Ovary (tissue), 9 donors: ENCODE measurements around the gene RXRB. TPM values are rescaled to one million over a fixed set of nuclear protein-coding genes. Genes with fewer than 3 reads are reported as not detected.

Experiments used
- DNase-seq, 5 donors: peaks; one replicate each; pipeline ENCODE4 v3.0.0-alpha.2; 2019 to 2020
- H3K27ac ChIP-seq, 2 donors: fragments of 200-600 bp; one replicate each; pipeline versions ENCODE4 v1.5.1 to v1.8.0; 2019 to 2022
- H3K27me3 ChIP-seq: fragments of 200-600 bp; one replicate; pipeline ENCODE4 v1.8.0; 2022
- H3K36me3 ChIP-seq: fragments of 200-600 bp; sonication (generic); one replicate; pipeline ENCODE4 v1.5.1; 2019
- H3K4me1 ChIP-seq: one replicate; pipeline ENCODE4 v1.8.1; 2013; ENCODE audit warnings: mild to moderate bottlenecking, moderate library complexity; ENCODE audit not compliant: insufficient read depth
- H3K4me3 ChIP-seq: fragments of 200-600 bp; sonication (generic); one replicate; pipeline ENCODE4 v1.5.1; 2017
- H3K9me3 ChIP-seq, 2 donors: fragments of 200-600 bp in 1 of 2; sonication (generic) in 1 of 2; one replicate each; pipeline versions ENCODE4 v1.5.1 to v1.8.1; 2013 to 2019; ENCODE audit warnings: mild to moderate bottlenecking in 1 of 2, moderate library complexity in 1 of 2
- CTCF ChIP-seq, 3 donors: fragments of 450-650 bp in 2 of 3; fragments of 200-600 bp in 1 of 3; IDR thresholded peaks; one replicate each; pipeline versions ENCODE4 v1.5.1 to v1.8.0; 2016 to 2022; ENCODE audit warnings: antibody characterized with exemption in 3 of 3, mild to moderate bottlenecking in 1 of 3
- EP300 ChIP-seq: sonication (generic); formaldehyde crosslinking; IDR thresholded peaks from one replicate; pipeline ENCODE4 v1.6.1; 2017; ENCODE audit warnings: antibody characterized with exemption
- POLR2A ChIP-seq: fragments of 450-650 bp; IDR thresholded peaks from one replicate; pipeline ENCODE4 v1.6.1; 2017; ENCODE audit warnings: antibody characterized with exemption, mild to moderate bottlenecking, moderate library complexity
- WGBS, 3 donors: extraction: QIAGEN DNeasy Blood & Tissue Kit in 1 of 3; methylation state at CpG; one replicate each; pipeline versions ENCODE4 v1.1.5 to v1.1.7; 2013 to 2017; 5-methylcytosine and 5-hydroxymethylcytosine counted together
- intact Hi-C, 4 donors: fragments of 100-400 bp; cut with DNase I; formaldehyde crosslinking; loops; one replicate each; pipeline versions ENCODE4 v1.11.0 to v1.15.1; 2022 to 2023
- polyA plus RNA-seq, 2 donors: library from polyadenylated mRNA; stranded (reverse); fragments of 200-250 nt in 1 of 2; fragments of 350-450 nt in 1 of 2; fragmentation: Illumina TruSeq in 1 of 2; extraction: RNeasy Lipid Tissue Mini Kit (QIAGEN cat#74804) in 1 of 2; gene quantifications; one replicate each; pipeline ENCODE4 v1.2.3, GENCODE V29; 2013 to 2014
- total RNA-seq, 7 donors: library from RNA; depleted of rRNA in 2 of 7; stranded (reverse); fragments of >200 nt in 2 of 7; fragmentation: NEBNext Ultra II Directional in 3 of 7; extraction: Animal tissue kit (Norgen Biotek cat#: 25700) in 3 of 7; gene quantifications; one replicate each; pipeline versions ENCODE4 v1.1.0 to v1.2.4, GENCODE V29; 2016 to 2023
- donor health status: DM: no; HTN: no; CAD: no; lungs with moderate emphysema.
- donor health status: DM: no; HTN: no; CAD: no.
- donor health status: Bipolar disorder and iron deficiency.
- donor health status: DM: yes; HTN: yes; CAD: no.
- donor health status: DM: no; HTN: no; CAD: no.
- donor health status: DM: yes; HTN: yes; CAD: no.

Gene RXRB
- total and polyA plus RNA-seq, 9 donors = 19.8 to 54.0 (median 48.5) TPM

- intact Hi-C loops = no loop called here
- TF ChIP-seq EP300 = no peak
- peak; percentile 100 for TF ChIP-seq POLR2A
- TF ChIP-seq CTCF (IDR thresholded peaks at IDR 0.05) = peak in 2 of 3 donors; percentile 20 to 43
- H3K27me3 ChIP-seq = no peaks in the 10 kb centered on the region
- H3K27ac ChIP-seq = peak within 1 kb of the TSS; percentile 88 to 98
- WGBS, 3 donors = 0 to 1% (median 1%) methylated on average over 66 to 85 of the region's 86 CpGs
- peak within 1 kb of the TSS; percentile 74 for H3K4me3 ChIP-seq
- no peaks in the 10 kb centered on the region for H3K9me3 ChIP-seq
- peaks cover 26% of the 10 kb centered on the region for H3K4me1 ChIP-seq
- peak; percentile 88 to 94 (median 93) for DNase-seq
- no peaks in the 10 kb centered on the region for H3K36me3 ChIP-seq
Observed at GRCh38 chr6:33208091-33208967, 7.9 kb upstream of the RXRB start, which contains the start of gene RING1. Gene RING1, plus strand, starts transcription at chr6:33208500. Its CDS starts 323 bp downstream, at chr6:33208823.

- intact Hi-C loops = no loop called here
- H3K36me3 ChIP-seq = no peaks in the 10 kb centered on the region
Observed at GRCh38 chr6:33207552-33208090, 7.2 kb upstream of the RXRB start.

GRCh38 chr6:33206864-33207551, 6.5 kb upstream of the RXRB start:
- H3K9me3 ChIP-seq = no peaks in the 10 kb centered on the region
- peak overlapping the region; percentile 88 to 98 for H3K27ac ChIP-seq
- no peaks in the 10 kb centered on the region for H3K36me3 ChIP-seq
- peak in 2 of 5 donors; percentile 38 to 43 for DNase-seq
- no peaks in the 10 kb centered on the region for H3K27me3 ChIP-seq
- WGBS, 3 donors = 11 to 15% (median 15%) methylated on average over 18 to 20 of the region's 20 CpGs
- peak overlapping the region; percentile 74 for H3K4me3 ChIP-seq
- intact Hi-C loops = no loop called here
- TF ChIP-seq EP300 (no peak), POLR2A (no peak), CTCF (IDR thresholded peaks at IDR 0.05) (no peak)
- peaks cover 22% of the 10 kb centered on the region for H3K4me1 ChIP-seq

More at GRCh38 chr6:33207552-33208090, 7.2 kb upstream of the RXRB start:
- WGBS, 3 donors = 0 to 1% (median 1%) methylated on average over 29 of the region's 29 CpGs
- H3K9me3 ChIP-seq = no peaks in the 10 kb centered on the region
- no peak for TF ChIP-seq CTCF (IDR thresholded peaks at IDR 0.05)
- no peak for TF ChIP-seq EP300
- no peak for TF ChIP-seq POLR2A
- peaks cover 21% of the 10 kb centered on the region for H3K4me1 ChIP-seq
- DNase-seq = peak; percentile 60 to 81 (median 75)
- peak overlapping the region; percentile 74 for H3K4me3 ChIP-seq
- no peaks in the 10 kb centered on the region for H3K27me3 ChIP-seq
- H3K27ac ChIP-seq = peak overlapping the region; percentile 88 to 98

- DNase-seq = no peak
- peaks cover 29% of the 10 kb centered on the region for H3K4me1 ChIP-seq
- H3K27me3 ChIP-seq = no peaks in the 10 kb centered on the region
- H3K27ac ChIP-seq = no peak overlapping the region
- intact Hi-C loops = no loop called here
- no peak for TF ChIP-seq CTCF (IDR thresholded peaks at IDR 0.05)
- TF ChIP-seq POLR2A = no peak
- TF ChIP-seq EP300 = no peak
- WGBS, 3 donors = 73 to 74% (median 74%) methylated on average over 3 of the region's 3 CpGs
- no peaks in the 10 kb centered on the region for H3K9me3 ChIP-seq
- H3K36me3 ChIP-seq = no peaks in the 10 kb centered on the region
- no peak overlapping the region for H3K4me3 ChIP-seq
Observed at GRCh38 chr6:33206027-33206863, 5.8 kb upstream of the RXRB start.
